Spleen (tissue), 11 donors: ENCODE measurements around the gene TIGD3. TPM values are rescaled to one million over a fixed set of nuclear protein-coding genes. Genes with fewer than 3 reads are reported as not detected.
A peak's percentile ranks its signal among the peaks of the same experiment; 100 is the strongest.

Experiments used
- DNase-seq: peaks from one replicate; pipeline ENCODE4 v3.0.0-alpha.2; 2020
- H3K27ac ChIP-seq, 8 donors: fragments of 200-600 bp; sonication (generic) in 7 of 8; 1 replicate in 4 of 8; 2 replicates in 4 of 8; pipeline versions ENCODE4 v1.5.0 to v1.8.0; 2016 to 2021; ENCODE audit warnings: inconsistent platforms in 4 of 8, mild to moderate bottlenecking in 4 of 8, moderate library complexity in 1 of 8
- H3K27me3 ChIP-seq, 7 donors: fragments of 200-600 bp; sonication (generic) in 6 of 7; replicated peaks in 1 of 7; 1 replicate in 4 of 7; 2 replicates in 3 of 7; pipeline versions ENCODE4 v1.5.0 to v1.8.0; 2016 to 2021; ENCODE audit warnings: inconsistent platforms in 3 of 7, mild to moderate bottlenecking in 1 of 7
- H3K36me3 ChIP-seq, 6 donors: fragments of 200-600 bp; sonication (generic) in 5 of 6; 1 replicate in 4 of 6; 2 replicates in 2 of 6; pipeline versions ENCODE4 v1.5.0 to v1.8.0; 2016 to 2021; ENCODE audit warnings: inconsistent platforms in 2 of 6
- H3K4me1 ChIP-seq, 6 donors: fragments of 200-600 bp; sonication (generic) in 5 of 6; 1 replicate in 3 of 6; 2 replicates in 3 of 6; pipeline versions ENCODE4 v1.5.0 to v1.8.0; 2016 to 2021; ENCODE audit warnings: inconsistent platforms in 3 of 6
- H3K4me3 ChIP-seq, 8 donors: fragments of 200-600 bp; sonication (generic) in 7 of 8; 1 replicate in 4 of 8; 2 replicates in 4 of 8; pipeline versions ENCODE4 v1.5.0 to v1.8.0; 2016 to 2021; ENCODE audit warnings: inconsistent platforms in 4 of 8, mild to moderate bottlenecking in 4 of 8, moderate library complexity in 2 of 8
- H3K9me3 ChIP-seq, 8 donors: fragments of 200-600 bp; sonication (generic) in 7 of 8; 1 replicate in 4 of 8; 2 replicates in 4 of 8; pipeline versions ENCODE4 v1.5.0 to v1.8.0; 2016 to 2021; ENCODE audit warnings: inconsistent platforms in 4 of 8
- CTCF ChIP-seq, 11 experiments: fragments of 200-600 bp in 7 of 11; fragments of 450-650 bp in 4 of 11; sonication (generic) in 4 of 11; IDR thresholded peaks in 8 of 11; conservative IDR thresholded peaks in 3 of 11; 1 replicate in 7 of 11; 2 replicates in 4 of 11; pipeline versions ENCODE4 v1.4.0 to v1.8.0; 2016 to 2021; ENCODE audit warnings: antibody characterized with exemption in 11 of 11, inconsistent platforms in 4 of 11, mild to moderate bottlenecking in 1 of 11
- POLR2A ChIP-seq, 3 donors: fragments of 450-650 bp; IDR thresholded peaks; one replicate each; pipeline ENCODE4 v1.5.1; 2017; ENCODE audit warnings: antibody characterized with exemption in 3 of 3, mild to moderate bottlenecking in 1 of 3
- POLR2AphosphoS5 ChIP-seq, 3 donors: sonication (generic); formaldehyde crosslinking; IDR thresholded peaks; one replicate each; pipeline ENCODE4 v1.5.1; 2017; ENCODE audit warnings: antibody characterized with exemption in 3 of 3
- WGBS, 5 donors: extraction: QIAGEN DNeasy Blood & Tissue Kit in 3 of 5; methylation state at CpG; one replicate each; pipeline versions ENCODE4 v1.1.5 to v1.1.7; 2013 to 2018; 5-methylcytosine and 5-hydroxymethylcytosine counted together
- intact Hi-C: fragments of 100-400 bp; cut with DNase I; formaldehyde crosslinking; loops from one replicate; pipeline ENCODE4 v1.15.0; 2023; ENCODE audit warnings: low total_unique reads
- polyA plus RNA-seq, 3 donors: library from polyadenylated mRNA; stranded (reverse); fragments of 200-250 nt; gene quantifications; one replicate each; pipeline ENCODE4 v1.2.1, GENCODE V29; 2013
- total RNA-seq, 7 donors: library from RNA; depleted of rRNA in 3 of 7; stranded (reverse); fragments of >200 nt in 3 of 7; fragmentation: NEBNext Ultra II Directional in 4 of 7; extraction: Animal tissue kit (Norgen Biotek cat#: 25700) in 4 of 7; gene quantifications; one replicate each; pipeline versions ENCODE4 v1.1.0 to v1.2.1, GENCODE V29; 2016 to 2021
- donor health status: healthy with polysubstance abuse.
- donor health status: DM: no; HTN: no; CAD: no; lungs with moderate emphysema.
- donor health status: DM: no; HTN: no; CAD: no.
- donor health status: Bipolar disorder and iron deficiency.
- donor health status: healthy.
- donor health status: DM: no; HTN: no; CAD: no.
- donor health status: DM: yes; HTN: yes; CAD: no.

Gene TIGD3
- total and polyA plus RNA-seq, 10 donors: 0.56 to 2.7 (median 0.93) TPM

GRCh38 chr11:65375012-65375411 is 20.5 kb downstream of the TIGD3 start:
- no peak overlapping the region for H3K4me3 ChIP-seq
- DNase-seq: no peak
- peaks cover 0 to 33% (median 18%) of the 10 kb centered on the region in 6 donors for H3K4me1 ChIP-seq
- H3K36me3 ChIP-seq: peaks cover 0 to 21% (median 0%) of the 10 kb centered on the region in 6 donors
- H3K27ac ChIP-seq: no peak overlapping the region
- WGBS, 5 donors: 73 to 88% (median 86%) methylated on average over 8 of the region's 8 CpGs
- intact Hi-C loops: no loop called here
- H3K27me3 ChIP-seq: no peaks in the 10 kb centered on the region
- H3K9me3 ChIP-seq: no peaks in the 10 kb centered on the region
- TF ChIP-seq CTCF (IDR thresholded peaks at IDR 0.05 in 8 of 11, conservative IDR thresholded peaks at IDR 0.05 in 3 of 11) (no peak), POLR2AphosphoS5 (IDR thresholded peaks at IDR 0.05) (no peak), POLR2A (IDR thresholded peaks at IDR 0.05) (no peak)

- intact Hi-C loops: no loop called here
- Histone ChIP-seq H3K9me3 (no peaks in the 10 kb centered on the region), H3K4me3 (no peak overlapping the region), H3K4me1 (peaks cover 3 to 45% (median 27%) of the 10 kb centered on the region in 6 donors), H3K27me3 (no peaks in the 10 kb centered on the region), H3K36me3 (peaks cover 0 to 23% (median 0%) of the 10 kb centered on the region in 6 donors), H3K27ac (peak overlapping the region in 1 of 8 donors; percentile 97)
- peak; percentile 69 for DNase-seq
- 83 to 94% (median 91%) methylated on average over 15 to 16 of the region's 16 CpGs for WGBS, 5 donors
- no peak for TF ChIP-seq CTCF (IDR thresholded peaks at IDR 0.05 in 8 of 11, conservative IDR thresholded peaks at IDR 0.05 in 3 of 11)
- TF ChIP-seq POLR2AphosphoS5 (IDR thresholded peaks at IDR 0.05): peak in 1 of 3 donors; percentile 36
- no peak for TF ChIP-seq POLR2A (IDR thresholded peaks at IDR 0.05)
These were observed 21.7 kb downstream of the TIGD3 start for GRCh38 chr11:65376138-65376713.

- TF ChIP-seq CTCF (IDR thresholded peaks at IDR 0.05 in 8 of 11, conservative IDR thresholded peaks at IDR 0.05 in 3 of 11) (no peak), POLR2AphosphoS5 (IDR thresholded peaks at IDR 0.05) (peak in 1 of 3 donors; percentile 19)
- no peak overlapping the region for H3K4me3 ChIP-seq
- DNase-seq: peak; percentile 71
- 71 to 87% (median 78%) methylated on average over 5 to 8 of the region's 8 CpGs for WGBS, 5 donors
- H3K36me3 ChIP-seq: peaks cover 0 to 23% (median 0%) of the 10 kb centered on the region in 6 donors
- H3K4me1 ChIP-seq: peaks cover 10 to 53% (median 35%) of the 10 kb centered on the region in 6 donors
- no peaks in the 10 kb centered on the region for H3K27me3 ChIP-seq
- peak overlapping the region in 2 of 8 donors; percentile 97 to 98 for H3K27ac ChIP-seq
- no peaks in the 10 kb centered on the region for H3K9me3 ChIP-seq
- intact Hi-C loops: no loop called here
These were observed 22.5 kb downstream of the TIGD3 start for GRCh38 chr11:65377036-65377435.

GRCh38 chr11:65377777-65378176 is 23.2 kb downstream of the TIGD3 start:
- Histone ChIP-seq H3K4me3 (no peak overlapping the region), H3K27me3 (no peaks in the 10 kb centered on the region), H3K36me3 (peaks cover 0 to 23% (median 0%) of the 10 kb centered on the region in 6 donors), H3K27ac (peak overlapping the region in 7 of 8 donors; percentile 38 to 98 (median 53)), H3K9me3 (no peaks in the 10 kb centered on the region), H3K4me1 (peaks cover 12 to 60% (median 39%) of the 10 kb centered on the region in 6 donors)
- DNase-seq: no peak
- intact Hi-C loops: no loop called here
- WGBS, 5 donors: 85 to 92% (median 90%) methylated on average over 7 to 8 of the region's 8 CpGs
- no peak for TF ChIP-seq CTCF (IDR thresholded peaks at IDR 0.05 in 8 of 11, conservative IDR thresholded peaks at IDR 0.05 in 3 of 11)
- no peak for TF ChIP-seq POLR2AphosphoS5 (IDR thresholded peaks at IDR 0.05)
- no peak for TF ChIP-seq POLR2A (IDR thresholded peaks at IDR 0.05)
